ENCODE data around the gene DAGLB.

Gene DAGLB

GRCh38 chr7:6489612-6490011 is 41.9 kb upstream of the DAGLB start:
- TF ChIP-seq EZH2phosphoT487 (IDR thresholded peaks at IDR 0.05; ENCODE audit: borderline replicate concordance, low read length) (no peak), CTCF (IDR thresholded peaks at IDR 0.05; ENCODE audit: low read depth, low read length, poor library complexity, severe bottlenecking) (peak; percentile 74)
- peaks cover 6% of the 10 kb centered on the region for H3K27me3 ChIP-seq (ENCODE audit: control insufficient read depth, low read length)
- H3K4me1 ChIP-seq (ENCODE audit: control insufficient read depth, low read length) = peaks cover 10% of the 10 kb centered on the region
- H3K9me3 ChIP-seq (ENCODE audit: control insufficient read depth, insufficient read depth, low read length) = no peaks in the 10 kb centered on the region
- H3K27ac ChIP-seq (ENCODE audit: low read depth, low read length) = no peak overlapping the region
- H3K4me3 ChIP-seq (ENCODE audit: low read length) = no peak overlapping the region
- no peaks in the 10 kb centered on the region for H4K20me1 ChIP-seq (ENCODE audit: control insufficient read depth, insufficient read depth, low read depth, low read length)
- H3K79me2 ChIP-seq (ENCODE audit: control insufficient read depth, low read length) = peaks cover 2% of the 10 kb centered on the region
- H3K9me2 ChIP-seq (replicated peaks; ENCODE audit: control insufficient read depth, low read length) = no peaks in the 10 kb centered on the region
- H3F3A ChIP-seq (ENCODE audit: control insufficient read depth, insufficient read depth) = no peaks in the 10 kb centered on the region
- no peaks in the 10 kb centered on the region for H3K36me3 ChIP-seq (ENCODE audit: control insufficient read depth, low read length)
- H3K4me2 ChIP-seq (ENCODE audit: low read length) = no peak overlapping the region

GRCh38 chr7:6487184-6487545 is 39.4 kb upstream of the DAGLB start:
- Histone ChIP-seq H3K4me2 (ENCODE audit: low read length) (no peak overlapping the region), H3F3A (ENCODE audit: control insufficient read depth, insufficient read depth) (no peaks in the 10 kb centered on the region)
- TF ChIP-seq CTCF (IDR thresholded peaks at IDR 0.05; ENCODE audit: low read depth, low read length, poor library complexity, severe bottlenecking) = no peak
- TF ChIP-seq EZH2phosphoT487 (IDR thresholded peaks at IDR 0.05; ENCODE audit: borderline replicate concordance, low read length) = no peak

GRCh38 chr7:6486438-6487183 is 38.9 kb upstream of the DAGLB start:
- no peak overlapping the region for H3K27ac ChIP-seq (ENCODE audit: low read depth, low read length)
- H3K4me3 ChIP-seq (ENCODE audit: low read length) = no peak overlapping the region
- H3K27me3 ChIP-seq (ENCODE audit: control insufficient read depth, low read length) = no peaks in the 10 kb centered on the region
- TF ChIP-seq EZH2phosphoT487 (IDR thresholded peaks at IDR 0.05; ENCODE audit: borderline replicate concordance, low read length) (no peak), CTCF (IDR thresholded peaks at IDR 0.05; ENCODE audit: low read depth, low read length, poor library complexity, severe bottlenecking) (no peak)
- H3K9me2 ChIP-seq (replicated peaks; ENCODE audit: control insufficient read depth, low read length) = no peaks in the 10 kb centered on the region
- H3F3A ChIP-seq (ENCODE audit: control insufficient read depth, insufficient read depth) = no peaks in the 10 kb centered on the region; the same call in 1 of the 2 replicates
- peaks cover 31% of the 10 kb centered on the region for H3K79me2 ChIP-seq (ENCODE audit: control insufficient read depth, low read length)
- H3K4me2 ChIP-seq (ENCODE audit: low read length) = no peak overlapping the region
- peaks cover 5% of the 10 kb centered on the region; the same call in 1 of the 2 replicates for H4K20me1 ChIP-seq (ENCODE audit: control insufficient read depth, insufficient read depth, low read depth, low read length)
- peaks cover 7% of the 10 kb centered on the region for H3K36me3 ChIP-seq (ENCODE audit: control insufficient read depth, low read length)
- no peaks in the 10 kb centered on the region for H3K9me3 ChIP-seq (ENCODE audit: control insufficient read depth, insufficient read depth, low read length)
- H3K4me1 ChIP-seq (ENCODE audit: control insufficient read depth, low read length) = peaks cover 25% of the 10 kb centered on the region

More at GRCh38 chr7:6487184-6487545, 39.4 kb upstream of the DAGLB start:
- Histone ChIP-seq H4K20me1 (ENCODE audit: control insufficient read depth, insufficient read depth, low read depth, low read length) (peaks cover 4% of the 10 kb centered on the region; the same call in 1 of the 2 replicates), H3K79me2 (ENCODE audit: control insufficient read depth, low read length) (peaks cover 26% of the 10 kb centered on the region), H3K4me3 (ENCODE audit: low read length) (no peak overlapping the region), H3K9me2 (replicated peaks; ENCODE audit: control insufficient read depth, low read length) (no peaks in the 10 kb centered on the region), H3K36me3 (ENCODE audit: control insufficient read depth, low read length) (peaks cover 4% of the 10 kb centered on the region), H3K4me1 (ENCODE audit: control insufficient read depth, low read length) (peaks cover 21% of the 10 kb centered on the region), H3K9me3 (ENCODE audit: control insufficient read depth, insufficient read depth, low read length) (no peaks in the 10 kb centered on the region), H3K27ac (ENCODE audit: low read depth, low read length) (no peak overlapping the region), H3K27me3 (ENCODE audit: control insufficient read depth, low read length) (no peaks in the 10 kb centered on the region; the same call in 1 of the 2 replicates)
